ENCODE data around the gene DOC2A. TPM values are rescaled to one million over a fixed set of nuclear protein-coding genes. Genes with fewer than 3 reads are reported as not detected.
"Not testable (repeated sequence)": the region's sequence is repeated elsewhere in the genome, so short reads cannot be mapped to it uniquely, and the experiment has no call there.

DOC2A gene
- total RNA-seq, 1 donor from 2014 or later, result 0.33 TPM

- H3K4me3 ChIP-seq (ENCODE audit: low read depth, low read length), result peak overlapping the region; percentile 77
- no peaks in the 10 kb centered on the region for H3K27me3 ChIP-seq (ENCODE audit: control insufficient read depth, insufficient read depth, low read length)
- no peak for TF ChIP-seq CTCF (IDR thresholded peaks at IDR 0.05; ENCODE audit: insufficient read depth, low read length, poor library complexity, severe bottlenecking)
- H3K36me3 ChIP-seq (ENCODE audit: control insufficient read depth, insufficient read depth, low read length), result no peaks in the 10 kb centered on the region
- DNase-seq (ENCODE audit: low read depth), result no peak
Measured at GRCh38 chr16:29961127-29961478, 49.7 kb downstream of the DOC2A start.

GRCh38 chr16:29959821-29960220 lies 51.0 kb downstream of the DOC2A start:
- DNase-seq (ENCODE audit: low read depth), result not testable (repeated sequence)

GRCh38 chr16:29959293-29959692 lies 51.5 kb downstream of the DOC2A start:
- TF ChIP-seq CTCF (IDR thresholded peaks at IDR 0.05; ENCODE audit: insufficient read depth, low read length, poor library complexity, severe bottlenecking), result no peak
- H3K27me3 ChIP-seq (ENCODE audit: control insufficient read depth, insufficient read depth, low read length), result no peaks in the 10 kb centered on the region
- no peak for DNase-seq (ENCODE audit: low read depth)
- no peaks in the 10 kb centered on the region for H3K36me3 ChIP-seq (ENCODE audit: control insufficient read depth, insufficient read depth, low read length)
- no peak overlapping the region for H3K4me3 ChIP-seq (ENCODE audit: low read depth, low read length)

More at GRCh38 chr16:29959821-29960220, 51.0 kb downstream of the DOC2A start:
- not testable (repeated sequence) for H3K36me3 ChIP-seq (ENCODE audit: control insufficient read depth, insufficient read depth, low read length); H3K4me3 ChIP-seq (ENCODE audit: low read depth, low read length); H3K27me3 ChIP-seq (ENCODE audit: control insufficient read depth, insufficient read depth, low read length)

- no peaks in the 10 kb centered on the region for H3K36me3 ChIP-seq (ENCODE audit: control insufficient read depth, insufficient read depth, low read length)
- DNase-seq (ENCODE audit: low read depth), result no peak
- H3K27me3 ChIP-seq (ENCODE audit: control insufficient read depth, insufficient read depth, low read length), result no peaks in the 10 kb centered on the region
- no peak overlapping the region for H3K4me3 ChIP-seq (ENCODE audit: low read depth, low read length)
- TF ChIP-seq CTCF (IDR thresholded peaks at IDR 0.05; ENCODE audit: insufficient read depth, low read length, poor library complexity, severe bottlenecking), result no peak
Measured at GRCh38 chr16:29958756-29959155, 52.1 kb downstream of the DOC2A start.

Other genes starting within 250 kb of the DOC2A start
- gene ZG16, start 232.8 kb downstream of the DOC2A start, total RNA-seq, result not detected in 2 replicates
- gene KIF22, start 220.3 kb downstream of the DOC2A start, total RNA-seq, result 24.2 and 27.5 TPM in 2 replicates
- gene MAZ, start 204.5 kb downstream of the DOC2A start, total RNA-seq, result 164 and 200 TPM in 2 replicates
- gene PRRT2, start 198.8 kb downstream of the DOC2A start, total RNA-seq, result 0.27 and 0.29 TPM in 2 replicates
- gene PAGR1, start 194.9 kb downstream of the DOC2A start, total RNA-seq, result 40.1 and 53.9 TPM in 2 replicates
- 194 and 209 TPM in 2 replicates for gene MVP, start 190.6 kb downstream of the DOC2A start, total RNA-seq
- gene CDIPT, start 147.8 kb downstream of the DOC2A start, total RNA-seq, result 83.9 and 85.2 TPM in 2 replicates
- 26.2 and 30.4 TPM in 2 replicates for gene SEZ6L2, start 111.5 kb downstream of the DOC2A start, total RNA-seq
- 10.2 and 12.5 TPM in 2 replicates for gene ASPHD1, start 110.5 kb downstream of the DOC2A start, total RNA-seq
- 24.7 and 38.2 TPM in 2 replicates for gene KCTD13, start 84.8 kb downstream of the DOC2A start, total RNA-seq
- gene TMEM219, start 48.9 kb downstream of the DOC2A start, total RNA-seq, result 173 and 175 TPM in 2 replicates
- gene TAOK2, start 37.2 kb downstream of the DOC2A start, total RNA-seq, result 40.1 and 41.7 TPM in 2 replicates
- gene HIRIP3, start 15.4 kb downstream of the DOC2A start, total RNA-seq, result 13.2 and 20.3 TPM in 2 replicates
- 43.8 and 114 TPM in 2 replicates for gene INO80E, start 14.8 kb downstream of the DOC2A start, total RNA-seq
- not detected in 2 replicates for gene C16orf92, start 12.2 kb upstream of the DOC2A start, total RNA-seq
- not detected in 2 replicates for gene TLCD3B, start 20.2 kb upstream of the DOC2A start, total RNA-seq
- 826 and 1,130 TPM in 2 replicates for gene ALDOA, start 54.7 kb upstream of the DOC2A start, total RNA-seq
- 126 and 139 TPM in 2 replicates for gene PPP4C, start 65.0 kb upstream of the DOC2A start, total RNA-seq
- gene TBX6, start 80.9 kb upstream of the DOC2A start, total RNA-seq, result 0.55 and 0.58 TPM in 2 replicates
- 25.5 and 32.3 TPM in 2 replicates for gene YPEL3, start 85.2 kb upstream of the DOC2A start, total RNA-seq
- 0.14 and 0.50 TPM in 2 replicates for gene GDPD3, start 102.5 kb upstream of the DOC2A start, total RNA-seq
- gene MAPK3, start 112.2 kb upstream of the DOC2A start, total RNA-seq, result 35.9 and 40.8 TPM in 2 replicates
- 9.7 and 10.8 TPM in 2 replicates for gene CORO1A, start 172.6 kb upstream of the DOC2A start, total RNA-seq
- 312 and 512 TPM in 2 replicates for gene BOLA2B, start 182.6 kb upstream of the DOC2A start, total RNA-seq
- 35.0 and 45.4 TPM in 2 replicates for gene SLX1A, start 182.8 kb upstream of the DOC2A start, total RNA-seq
- gene SULT1A3, start 188.2 kb upstream of the DOC2A start, total RNA-seq, result 2.2 and 6.3 TPM in 2 replicates
- 0.46 and 0.55 TPM in 2 replicates for gene NPIPB13, start 237.5 kb upstream of the DOC2A start, total RNA-seq

All from kidney epithelial cell (primary cell).